RPMI8226 (cell line): ENCODE data around the gene CDC20B.
"Not testable (repeated sequence)": the region's sequence is repeated elsewhere in the genome, so short reads cannot be mapped to it uniquely, and the experiment has no call there.

ENCODE experiments used
- DNase-seq: peaks from one replicate; pipeline ENCODE4 v3.0.0-alpha.2; 2015

CDC20B gene

DNA sequence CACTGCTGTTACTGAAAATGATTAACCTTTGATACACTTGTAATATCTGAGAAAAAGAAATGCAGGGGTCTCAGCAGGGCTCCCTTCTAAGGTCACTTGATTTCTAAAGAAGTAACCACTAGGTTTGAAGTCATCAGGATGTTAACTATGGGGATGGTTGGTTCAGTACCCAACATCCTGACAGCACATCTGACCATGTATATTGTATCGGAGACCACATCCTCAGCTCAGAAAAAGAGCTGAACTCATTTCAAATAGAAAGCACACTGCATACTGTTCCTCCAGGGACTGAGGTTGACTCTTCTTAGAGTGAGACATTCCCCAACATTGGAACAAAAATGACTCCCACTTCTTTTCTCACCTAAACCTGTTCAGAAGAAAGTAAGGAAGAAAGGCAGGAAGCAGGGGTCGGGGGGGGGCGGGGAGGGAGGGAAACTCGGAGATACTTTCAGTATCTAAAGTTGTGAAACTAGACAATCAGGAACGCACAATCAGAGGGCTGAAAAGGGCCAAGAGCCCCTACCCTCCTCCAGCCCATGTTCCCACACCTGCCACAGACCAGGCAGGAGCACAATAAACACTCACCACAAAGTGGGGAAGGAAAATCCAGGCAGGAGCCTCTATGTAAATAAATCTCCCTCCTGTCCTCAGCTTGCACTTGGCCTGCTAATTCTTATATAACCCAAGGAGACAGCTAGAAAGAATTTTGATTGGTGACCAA lies 71.3 kb downstream of the CDC20B start:
- no peak for DNase-seq

DNA sequence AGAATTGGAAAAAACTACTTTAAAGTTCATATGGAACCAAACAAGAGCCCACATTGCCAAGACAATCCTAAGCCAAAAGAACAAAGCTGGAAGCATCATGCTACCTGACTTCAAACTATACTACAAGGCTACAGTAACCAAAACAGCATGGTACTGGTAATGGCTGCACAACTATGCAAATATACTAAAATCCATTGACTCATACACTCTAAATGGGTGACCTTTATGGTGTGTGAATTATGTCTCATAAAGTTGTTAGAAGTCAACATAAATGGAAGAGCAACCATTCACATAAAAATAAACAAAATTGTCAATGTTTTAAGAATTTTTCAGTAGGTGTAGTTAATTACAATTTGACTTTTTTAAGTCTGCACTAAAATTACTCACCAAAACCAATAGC lies 71.8 kb downstream of the CDC20B start:
- not testable (repeated sequence) for DNase-seq

- DNase-seq = no peak
Observed at GRCh38 chr5:55096861-55097260, 76.1 kb downstream of the CDC20B start.

GRCh38 chr5:55096182-55096581 lies 76.8 kb downstream of the CDC20B start:
- no peak for DNase-seq

DNA sequence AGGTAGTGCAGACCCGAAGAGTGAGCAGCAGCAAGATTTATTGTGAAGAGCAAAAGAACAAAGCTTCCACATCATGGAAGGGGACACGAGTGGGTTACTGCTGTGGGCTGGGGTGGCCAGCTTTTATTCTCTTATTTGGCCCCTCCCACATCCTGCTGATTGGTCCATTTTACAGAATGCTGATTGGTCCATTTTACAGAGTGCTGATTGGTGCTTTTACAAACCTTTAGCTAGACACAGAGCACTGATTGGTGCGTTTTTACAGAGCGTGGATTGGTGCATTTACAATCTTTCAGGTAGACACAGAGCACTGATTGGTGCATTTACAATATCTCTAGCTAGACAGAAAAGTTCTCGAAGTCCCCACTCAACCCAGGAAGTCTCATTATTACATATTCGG lies 82.0 kb downstream of the CDC20B start:
- DNase-seq = not testable (repeated sequence)

DNA sequence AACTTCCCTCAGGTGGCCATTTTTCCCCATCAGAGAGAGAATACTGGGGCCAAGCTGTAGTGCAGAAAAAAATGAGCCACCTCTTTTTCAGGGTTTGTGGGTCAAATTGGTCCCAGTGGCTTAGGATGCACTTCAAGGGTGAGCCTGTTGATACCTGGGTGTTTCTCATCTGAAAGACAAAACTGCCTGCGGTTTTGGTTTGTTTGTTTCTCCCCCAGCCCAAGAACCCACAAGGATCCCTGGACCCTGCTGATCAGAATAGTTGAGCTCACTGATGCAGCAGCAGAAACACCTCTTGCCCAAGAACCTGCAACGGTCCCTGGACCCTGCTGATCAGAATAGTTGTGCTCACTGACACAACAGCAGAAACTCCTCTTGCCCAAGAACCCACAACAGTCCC lies 83.7 kb downstream of the CDC20B start:
- not testable (repeated sequence) for DNase-seq

GRCh38 chr5:55081541-55081940 lies 91.4 kb downstream of the CDC20B start:
- no peak for DNase-seq

GRCh38 chr5:55073211-55073610 lies 99.8 kb downstream of the CDC20B start:
- DNase-seq = no peak

GRCh38 chr5:55072666-55073065 lies 100.3 kb downstream of the CDC20B start:
- DNase-seq = no peak

GRCh38 chr5:55071413-55071812 lies 101.6 kb downstream of the CDC20B start:
- no peak for DNase-seq

DNA sequence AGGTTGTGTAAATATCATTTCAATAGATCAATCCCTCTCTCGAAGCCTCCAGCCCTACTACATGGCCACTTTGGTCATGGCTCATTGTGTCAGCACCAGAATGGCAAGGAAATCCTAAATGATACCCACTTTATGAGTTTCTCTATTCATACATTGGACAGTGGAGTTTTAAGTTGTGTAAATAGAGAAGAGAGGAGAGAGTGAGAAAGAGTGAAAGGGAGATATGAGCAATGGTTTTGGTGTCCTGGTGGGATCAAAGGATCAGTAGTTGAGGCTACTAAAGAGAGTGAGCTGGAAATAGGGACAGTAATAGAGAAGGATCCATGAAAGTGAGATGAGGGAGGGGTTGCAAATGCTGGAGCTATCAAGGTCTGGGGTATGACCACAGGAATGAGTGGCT lies 102.0 kb downstream of the CDC20B start:
- no peak for DNase-seq

- no peak for DNase-seq
Observed at GRCh38 chr5:55066277-55066676, 106.7 kb downstream of the CDC20B start.

- no peak for DNase-seq
Observed at GRCh38 chr5:55064523-55064922, 108.5 kb downstream of the CDC20B start.

GRCh38 chr5:55063899-55064298 lies 109.1 kb downstream of the CDC20B start:
- no peak for DNase-seq

GRCh38 chr5:55063220-55063863 lies 109.6 kb downstream of the CDC20B start:
- no peak for DNase-seq
